ENCODE results near the gene ATOH8.

- peak; percentile 41 for TF ChIP-seq CTCF (conservative IDR thresholded peaks at IDR 0.05; ENCODE audit: low read length)
- TF ChIP-seq EZH2phosphoT487 (IDR thresholded peaks at IDR 0.05; ENCODE audit: borderline replicate concordance, low read depth, low read length), result no peak
Observed at GRCh38 chr2:85830645-85831044, 76.9 kb downstream of the ATOH8 start.
